GM21619 (cell line): Measurements from ENCODE around the gene RAPGEF4.

ENCODE experiments used
- ATAC-seq: cut with Tn5 transposase; IDR thresholded peaks from one replicate; pipeline ENCODE4 v1.9.1; 2021; ENCODE audit not compliant: unreplicated experiment

The RAPGEF4 gene

GRCh38 chr2:172928756-172929155, 193.1 kb downstream of the RAPGEF4 start:
- ATAC-seq = no peak

DNA sequence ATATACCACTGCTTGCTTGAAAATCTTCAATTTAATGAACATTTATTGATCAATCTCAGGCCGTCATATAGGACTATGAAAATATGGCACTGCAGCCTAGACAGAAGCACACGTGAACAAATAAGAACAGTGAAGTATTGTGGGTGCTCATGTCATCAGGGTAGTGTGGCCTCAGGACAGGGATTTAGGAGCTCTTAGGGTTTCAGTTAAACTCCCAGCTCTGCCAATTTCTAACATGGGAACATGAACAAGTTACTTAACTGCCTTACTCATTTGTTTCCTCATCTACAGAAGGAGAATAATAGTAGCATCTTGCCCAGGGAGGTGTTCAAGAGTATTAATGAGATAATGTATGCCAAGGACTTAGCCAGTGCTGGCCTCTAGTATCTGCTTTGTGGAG, 194.0 kb downstream of the RAPGEF4 start:
- ATAC-seq = no peak

GRCh38 chr2:172930871-172931255, 195.2 kb downstream of the RAPGEF4 start:
- ATAC-seq = no peak

GRCh38 chr2:172931256-172931894, 195.7 kb downstream of the RAPGEF4 start:
- ATAC-seq = no peak

DNA sequence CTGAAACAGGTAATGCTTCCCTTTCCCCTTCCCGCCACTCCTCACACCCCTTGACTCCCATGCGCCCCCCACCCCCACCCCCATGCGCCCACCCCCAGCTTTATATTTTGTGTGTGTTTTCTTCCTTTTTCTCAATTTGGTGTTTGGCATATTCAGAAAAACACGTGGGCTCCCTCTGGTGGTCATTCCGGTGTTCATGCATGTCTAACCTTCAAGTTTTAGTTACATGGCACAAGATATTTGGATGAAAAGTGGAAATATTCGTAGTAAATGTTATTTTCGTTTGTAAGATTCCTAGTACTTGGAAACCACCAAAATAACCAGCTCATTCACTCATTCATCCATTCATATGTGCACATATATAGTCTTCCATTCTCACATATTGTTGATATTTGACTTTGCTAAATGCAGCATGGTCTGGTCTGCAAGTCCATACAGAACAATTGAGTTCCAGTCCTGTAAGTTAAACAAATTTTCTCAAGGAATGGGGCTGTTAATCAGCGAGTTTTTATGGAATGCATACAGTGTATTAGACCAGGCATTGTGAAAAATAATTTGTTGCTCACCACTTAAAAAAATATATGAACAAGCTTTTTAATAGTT, 196.4 kb downstream of the RAPGEF4 start:
- ATAC-seq = no peak

DNA sequence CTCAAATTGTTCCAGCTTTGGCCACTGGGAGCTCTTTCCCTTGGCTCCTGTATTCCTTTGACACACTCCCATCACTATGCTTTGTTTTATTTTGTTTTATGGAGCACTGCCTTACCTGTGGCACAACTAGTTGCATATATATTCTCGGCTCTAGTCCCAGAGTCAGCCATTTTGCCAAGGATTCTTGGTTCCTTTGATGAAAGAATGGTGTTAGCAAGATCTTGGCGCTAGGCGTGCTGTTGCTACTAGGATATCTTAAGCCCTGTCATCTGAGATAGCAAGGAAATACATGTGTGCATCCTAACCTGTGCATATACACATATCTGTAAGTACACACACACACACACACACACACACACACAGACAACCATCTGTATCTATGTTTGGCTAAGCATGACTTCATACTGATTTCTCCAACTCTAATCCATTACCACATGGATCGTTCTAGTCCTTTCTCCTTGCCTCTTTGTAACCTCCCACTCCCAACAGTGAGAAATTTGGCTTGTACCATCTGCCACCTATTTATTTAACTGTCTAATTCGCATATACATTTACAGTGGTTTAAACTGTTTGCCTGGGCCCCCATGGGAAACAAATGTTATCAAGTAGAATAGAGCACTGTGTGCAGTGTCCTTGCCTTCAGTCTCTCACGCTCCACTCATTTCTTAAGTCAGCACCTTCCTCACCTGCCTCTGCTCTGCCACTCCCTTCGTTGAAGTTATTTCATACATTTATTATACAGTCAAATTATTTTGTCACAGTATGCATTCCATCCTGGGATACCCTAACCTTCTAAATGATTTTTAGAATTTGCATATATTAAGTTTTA, 202.5 kb downstream of the RAPGEF4 start:
- ATAC-seq = no peak

DNA sequence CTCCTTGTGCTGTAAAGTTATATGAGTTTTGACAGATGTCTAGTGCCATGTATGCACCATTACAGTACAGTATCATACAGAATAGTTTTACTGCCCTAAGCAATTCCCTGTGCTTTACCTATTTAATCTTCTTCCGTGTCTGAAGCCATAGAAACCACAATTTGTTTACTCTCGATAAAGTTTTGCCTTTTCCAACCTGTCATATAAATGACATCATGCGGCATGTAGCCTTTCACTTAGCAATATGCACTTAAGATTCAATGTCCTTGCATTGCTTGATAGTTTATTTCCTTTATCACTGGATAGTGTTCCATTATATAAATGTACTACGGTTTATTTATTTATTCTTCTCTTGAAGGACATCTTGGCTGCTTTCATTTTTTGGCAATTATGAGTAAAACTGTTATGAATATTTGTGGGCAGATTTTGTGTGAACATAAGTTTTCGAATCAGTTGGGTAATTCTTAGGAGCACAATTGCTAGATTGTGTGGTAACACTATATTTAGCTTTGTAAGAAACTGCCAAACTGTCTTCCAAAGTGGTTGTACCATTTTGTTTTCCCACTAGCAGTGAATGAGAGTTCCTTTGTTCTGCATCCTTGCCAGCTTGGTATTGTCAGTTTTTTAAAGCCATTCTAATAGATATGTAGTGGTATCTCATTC, 203.2 kb downstream of the RAPGEF4 start:
- ATAC-seq = no peak

GRCh38 chr2:172943539-172943938, 207.9 kb downstream of the RAPGEF4 start:
- ATAC-seq = no peak

DNA sequence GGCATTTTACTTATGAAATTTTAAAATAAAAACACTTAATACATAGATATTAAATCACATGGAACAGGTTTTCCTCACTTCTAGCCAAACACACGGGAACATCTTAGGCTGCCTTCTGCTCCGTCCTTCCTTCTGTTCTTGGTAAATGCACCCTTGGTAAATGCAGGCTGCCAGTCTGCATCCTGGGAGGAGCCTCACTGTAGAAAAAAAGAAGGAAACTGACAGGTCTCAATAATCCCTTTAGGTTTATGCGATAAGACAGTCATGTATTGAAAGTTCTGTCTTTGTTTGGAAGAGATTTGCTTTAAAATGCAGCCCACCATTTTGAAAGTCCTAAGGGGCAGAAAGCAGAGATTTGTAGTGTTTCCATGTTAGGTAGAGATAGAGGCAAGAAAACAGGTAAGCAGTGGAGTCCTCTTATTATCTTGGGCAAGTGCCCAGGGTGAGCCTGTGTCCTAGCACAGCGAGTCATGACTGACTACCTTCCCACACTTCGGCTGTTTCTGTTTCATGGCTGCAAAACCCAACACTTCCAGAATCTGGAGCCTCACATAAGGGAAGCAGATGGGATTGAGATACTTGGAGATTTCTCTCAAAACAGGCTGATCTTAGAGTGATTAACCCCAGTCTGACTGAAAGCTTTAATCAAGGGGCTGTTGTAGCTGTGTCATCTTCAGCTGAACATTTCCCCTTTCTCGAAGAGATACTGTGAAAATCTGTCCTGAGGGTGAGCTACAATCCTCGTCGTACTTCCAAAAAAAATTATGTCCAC, 208.6 kb downstream of the RAPGEF4 start:
- no peak for ATAC-seq

GRCh38 chr2:172944794-172945509, 209.3 kb downstream of the RAPGEF4 start:
- no peak for ATAC-seq

DNA sequence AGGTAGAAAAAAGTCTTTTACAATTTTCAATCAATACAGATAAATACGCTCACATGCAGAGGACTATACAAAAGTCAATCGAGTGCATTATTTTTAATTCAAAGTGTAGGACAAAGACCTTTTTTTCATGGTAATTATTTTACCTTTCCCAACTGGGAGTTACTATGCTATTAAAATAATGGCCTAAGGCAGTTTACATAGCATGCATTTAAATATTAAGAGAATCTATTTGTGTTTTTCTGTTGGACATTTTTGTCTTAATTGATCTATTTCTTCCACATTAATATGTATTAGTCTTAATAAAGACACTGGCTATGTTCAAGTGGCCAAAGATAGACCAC, 209.8 kb downstream of the RAPGEF4 start:
- ATAC-seq = no peak

GRCh38 chr2:172947461-172948153, 212.0 kb downstream of the RAPGEF4 start:
- ATAC-seq = no peak

DNA sequence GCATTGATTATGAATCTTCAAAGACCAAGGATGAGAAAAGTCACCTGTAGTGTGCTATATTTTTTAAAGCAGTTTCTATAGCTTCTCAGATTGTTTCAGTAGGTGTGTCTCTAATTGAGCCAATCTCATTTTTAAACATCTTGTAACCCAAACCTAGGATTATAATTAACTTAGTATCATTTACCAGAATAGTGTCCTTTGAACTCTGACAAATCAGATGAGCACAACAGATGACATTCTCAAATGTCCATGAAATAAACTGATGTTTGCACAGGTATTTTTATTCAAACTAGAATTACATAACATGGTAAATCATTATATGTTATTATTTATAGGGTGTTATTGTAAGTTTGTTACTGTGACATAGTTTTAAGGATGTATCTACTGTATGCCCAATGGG, 213.9 kb downstream of the RAPGEF4 start:
- no peak for ATAC-seq

- ATAC-seq = no peak
Measured at GRCh38 chr2:172950565-172950964, 214.9 kb downstream of the RAPGEF4 start.

DNA sequence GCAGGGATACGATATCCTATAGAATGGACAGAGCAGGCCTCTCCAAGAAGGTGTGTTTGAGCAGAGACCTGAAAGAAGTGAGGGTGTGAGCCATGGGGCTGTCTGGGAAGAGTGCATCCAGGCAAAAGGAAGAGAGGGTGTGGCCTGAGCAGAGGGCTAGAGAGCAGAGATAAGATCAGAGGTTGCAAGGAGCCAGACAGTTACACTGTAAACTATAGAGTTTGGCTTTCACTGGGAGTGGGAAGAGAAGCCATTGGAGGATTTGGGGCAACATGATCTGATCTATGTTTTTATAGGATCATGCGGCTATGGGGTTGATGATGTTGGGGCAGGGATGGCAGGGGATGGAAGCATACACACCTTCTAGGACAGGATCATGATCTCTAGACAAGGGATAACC, 215.9 kb downstream of the RAPGEF4 start:
- no peak for ATAC-seq

- no peak for ATAC-seq
Measured at GRCh38 chr2:172953411-172953810, 217.8 kb downstream of the RAPGEF4 start.

- ATAC-seq = no peak
Measured at GRCh38 chr2:172953970-172954852, 218.6 kb downstream of the RAPGEF4 start.

DNA sequence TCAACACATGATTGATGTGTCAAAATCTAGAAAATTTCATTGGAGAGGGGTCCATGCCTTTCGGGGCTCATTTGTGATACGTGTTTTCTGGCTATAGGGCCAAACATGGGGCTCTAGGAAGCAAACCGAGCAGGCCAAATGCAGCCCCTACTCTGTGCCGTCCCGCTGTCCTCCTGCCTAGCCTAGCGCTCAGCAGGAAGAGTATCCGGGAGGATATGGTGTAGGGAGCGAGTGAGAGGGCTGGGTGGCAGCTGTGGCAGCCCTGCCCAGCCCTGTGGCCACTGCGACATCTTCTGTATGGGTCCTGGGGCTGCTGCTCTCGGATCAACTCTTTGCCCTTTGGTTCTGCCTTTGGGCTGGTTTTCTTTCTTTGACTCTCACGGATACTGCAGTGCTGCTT, 219.9 kb downstream of the RAPGEF4 start:
- no peak for ATAC-seq

GRCh38 chr2:172957734-172958133, 222.1 kb downstream of the RAPGEF4 start:
- no peak for ATAC-seq
